Measurements from ENCODE around the gene GRM5. TPM values are rescaled to one million over a fixed set of nuclear protein-coding genes. Genes with fewer than 3 reads are reported as not detected.
"Not testable (repeated sequence)": the region's sequence is repeated elsewhere in the genome, so short reads cannot be mapped to it uniquely, and the experiment has no call there.

The GRM5 gene
- total RNA-seq, 1 experiment from 2014 or later: not detected

- DNase-seq (ENCODE audit: low read depth): no peak
These were observed 557.9 kb downstream of the GRM5 start for GRCh38 chr11:88507771-88508417.

DNA sequence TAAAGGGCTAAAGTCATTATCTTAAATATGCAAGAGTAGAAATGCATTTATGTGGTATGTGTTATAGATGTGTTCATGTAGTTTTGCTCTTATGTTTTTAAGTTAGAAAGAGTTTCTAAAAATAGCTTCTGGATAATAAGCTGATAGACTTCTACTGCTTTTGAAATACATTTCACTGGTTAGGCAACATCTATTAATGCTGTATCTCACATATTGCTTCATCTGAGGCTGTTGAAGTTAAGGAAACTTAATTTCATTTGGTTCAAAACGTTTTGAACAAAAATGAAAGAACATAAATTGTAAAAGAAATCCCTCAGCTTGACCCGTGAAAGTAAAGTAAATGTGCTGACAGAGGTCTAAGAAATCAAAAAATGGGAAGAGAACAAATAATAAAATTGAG is 564.2 kb downstream of the GRM5 start:
- no peak for DNase-seq (ENCODE audit: low read depth)

GRCh38 chr11:88495836-88496235 is 569.9 kb downstream of the GRM5 start:
- DNase-seq (ENCODE audit: low read depth): no peak

DNA sequence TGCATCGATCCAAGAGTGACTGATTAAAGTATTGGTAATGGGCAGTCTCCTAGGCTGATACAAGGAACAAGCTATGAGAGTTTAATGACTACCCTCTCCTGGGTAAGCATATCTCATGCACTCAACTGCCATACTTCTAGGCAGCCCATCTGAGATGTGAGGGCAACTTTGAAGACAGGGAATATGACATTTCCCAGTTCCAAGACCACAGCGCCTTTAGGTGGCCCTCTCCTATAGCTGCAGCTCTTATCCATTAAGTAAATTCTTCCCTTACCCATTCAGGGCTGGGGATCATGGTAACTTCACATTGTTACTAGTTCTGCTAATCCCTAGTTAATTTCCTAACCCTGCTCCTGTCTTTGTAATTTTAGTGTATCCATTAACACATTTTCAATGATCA is 570.9 kb downstream of the GRM5 start:
- no peak for DNase-seq (ENCODE audit: low read depth)

DNA sequence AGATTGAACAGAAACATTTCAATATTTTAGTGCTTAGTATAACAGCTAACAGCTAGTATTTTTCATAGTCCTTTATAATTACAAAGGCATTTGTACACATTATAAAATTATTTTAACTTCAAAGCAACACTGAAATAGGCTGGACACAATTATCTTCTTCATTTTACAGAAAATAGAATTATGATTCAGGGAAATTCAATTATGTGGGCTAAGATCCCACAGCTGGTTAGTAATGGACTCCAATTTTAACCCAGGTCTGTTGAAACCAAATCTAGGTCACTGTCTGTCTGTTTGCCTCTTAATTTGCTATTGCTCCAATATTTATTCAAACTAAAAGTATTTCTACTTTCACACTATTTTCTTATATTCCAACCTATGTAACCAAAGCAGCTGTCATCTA is 574.1 kb downstream of the GRM5 start:
- no peak for DNase-seq (ENCODE audit: low read depth)

GRCh38 chr11:88489030-88489429 is 576.8 kb downstream of the GRM5 start:
- no peak for DNase-seq (ENCODE audit: low read depth)

GRCh38 chr11:88487646-88488045 is 578.1 kb downstream of the GRM5 start:
- DNase-seq (ENCODE audit: low read depth): no peak

GRCh38 chr11:88484873-88485621 is 580.7 kb downstream of the GRM5 start:
- peak; percentile 61 for DNase-seq (ENCODE audit: low read depth)

DNA sequence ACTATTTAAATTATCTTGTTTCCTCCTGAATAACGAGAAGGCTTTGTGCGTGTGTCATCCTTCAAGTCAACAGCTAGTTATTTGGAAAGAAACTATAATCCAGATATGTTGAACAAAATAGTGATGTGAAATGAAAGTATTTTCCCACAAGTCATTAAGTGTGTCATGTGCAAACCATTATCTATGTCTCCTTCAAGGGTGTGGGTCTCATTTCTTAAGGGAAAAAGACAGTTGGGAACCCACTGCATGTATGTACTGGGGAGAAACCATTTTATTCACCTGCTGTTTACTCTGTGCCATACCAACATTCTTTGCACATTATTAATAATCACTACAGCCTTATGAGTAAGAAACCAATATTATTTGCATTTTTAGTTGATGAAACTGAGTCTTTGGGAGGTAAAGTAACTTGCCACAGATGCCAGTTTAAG is 582.9 kb downstream of the GRM5 start:
- DNase-seq (ENCODE audit: low read depth): no peak

- DNase-seq (ENCODE audit: low read depth): peak; percentile 76
These were observed 585.6 kb downstream of the GRM5 start for GRCh38 chr11:88480223-88480622.

DNA sequence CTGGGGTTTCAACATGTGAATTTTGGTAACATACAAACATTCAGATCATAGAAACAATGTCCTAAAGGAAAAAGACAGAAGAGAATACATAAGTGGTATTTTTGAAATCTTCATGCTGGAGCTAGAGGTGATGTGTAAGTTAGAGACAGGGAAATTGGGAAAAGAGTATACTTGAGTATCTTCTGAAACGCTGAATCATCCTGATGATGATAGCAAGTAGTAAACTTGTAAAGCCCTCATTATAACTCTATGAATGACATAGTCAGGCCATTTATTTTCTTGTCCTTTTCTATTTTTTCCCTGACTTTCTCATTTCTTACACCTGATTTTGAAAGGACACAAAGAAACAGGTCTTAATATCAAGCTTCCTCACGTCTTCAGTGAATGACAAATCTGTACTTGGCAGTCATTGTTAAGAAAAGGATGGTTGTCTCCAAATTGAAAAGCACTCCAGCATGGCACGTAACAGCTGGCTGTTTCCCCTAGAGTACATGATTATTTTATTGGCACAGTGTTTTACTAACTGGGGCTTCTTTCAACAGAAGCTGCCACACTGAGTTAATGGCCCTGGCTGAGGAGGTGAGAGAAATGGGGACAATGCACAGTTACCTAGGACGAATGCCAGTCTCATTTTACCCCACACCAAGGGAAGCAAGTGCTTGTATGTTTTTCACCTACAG is 587.5 kb downstream of the GRM5 start:
- no peak for DNase-seq (ENCODE audit: low read depth)

- no peak for DNase-seq (ENCODE audit: low read depth)
These were observed 589.8 kb downstream of the GRM5 start for GRCh38 chr11:88475991-88476418.

- DNase-seq (ENCODE audit: low read depth): no peak
These were observed 591.1 kb downstream of the GRM5 start for GRCh38 chr11:88474655-88475054.

DNA sequence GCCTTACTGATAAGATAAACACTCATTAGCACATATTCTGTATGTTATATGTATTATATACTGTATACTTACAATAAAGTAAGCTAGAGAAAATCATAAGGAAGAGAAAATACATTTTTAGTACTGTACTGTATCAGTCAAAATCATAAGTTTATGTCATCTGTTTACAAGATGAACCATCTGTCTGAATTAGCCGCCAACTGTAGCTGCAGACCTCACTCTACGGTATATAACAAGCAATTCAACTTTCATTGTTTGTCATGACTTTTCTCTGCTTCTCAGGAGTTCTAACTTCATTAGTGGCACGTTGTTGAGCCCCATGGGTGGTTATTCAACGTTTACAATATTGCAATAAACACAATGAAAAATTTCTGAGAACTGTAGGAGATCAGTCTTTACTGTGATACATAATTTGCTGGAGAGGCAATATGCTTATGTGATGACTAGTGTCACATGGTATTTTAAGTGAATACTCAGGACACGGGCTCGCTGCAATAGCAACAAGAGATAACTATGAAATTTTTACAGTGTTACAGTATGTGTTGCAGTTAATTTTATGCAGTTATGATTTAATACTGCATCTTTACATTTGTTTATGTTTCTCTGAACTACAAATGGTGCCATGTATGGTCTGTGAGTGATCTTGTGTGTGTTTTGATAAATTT is 596.1 kb downstream of the GRM5 start:
- no peak for DNase-seq (ENCODE audit: low read depth)

- DNase-seq (ENCODE audit: low read depth): no peak
These were observed 601.3 kb downstream of the GRM5 start for GRCh38 chr11:88464528-88464927.

DNA sequence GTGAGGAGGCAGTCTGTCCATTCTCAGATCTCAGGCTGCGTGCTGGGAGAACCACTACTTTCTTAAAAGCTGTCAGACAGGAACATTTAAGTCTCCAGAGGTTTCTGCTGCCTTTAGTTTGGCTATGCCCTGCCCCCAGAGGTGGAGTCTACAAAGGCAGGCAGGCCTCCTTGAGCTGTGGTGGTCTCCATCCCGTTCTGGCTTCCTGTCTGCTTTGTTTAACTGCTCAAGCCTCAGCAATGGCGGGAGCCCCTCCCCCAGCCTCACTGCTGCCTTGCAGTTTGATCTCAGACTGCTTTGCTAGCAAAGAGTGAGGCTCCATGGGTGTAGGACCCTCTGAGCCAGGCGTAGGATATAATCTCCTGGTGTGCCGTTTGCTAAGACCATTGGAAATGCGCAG is 602.5 kb downstream of the GRM5 start:
- not testable (repeated sequence) for DNase-seq (ENCODE audit: low read depth)

DNA sequence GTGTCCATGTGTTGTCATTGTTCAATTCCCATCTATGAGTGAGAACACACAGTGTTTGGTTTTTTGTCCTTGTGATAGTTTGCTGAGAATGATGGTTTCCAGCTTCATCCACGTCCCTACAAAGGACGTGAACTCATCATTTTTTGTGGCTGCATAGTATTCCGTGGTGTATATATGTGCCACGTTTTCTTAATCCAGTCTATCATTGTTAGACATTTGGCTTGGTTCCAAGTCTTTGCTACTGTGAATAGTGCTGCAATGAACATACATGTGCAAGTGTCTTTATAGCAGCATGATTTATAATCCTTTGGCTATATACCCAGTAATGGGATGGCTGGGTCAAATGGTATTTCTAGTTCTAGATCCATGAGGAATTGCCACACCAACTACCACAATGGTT is 607.7 kb downstream of the GRM5 start:
- DNase-seq (ENCODE audit: low read depth): not testable (repeated sequence)

- no peak for DNase-seq (ENCODE audit: low read depth)
These were observed 609.8 kb downstream of the GRM5 start for GRCh38 chr11:88455974-88456373.

DNA sequence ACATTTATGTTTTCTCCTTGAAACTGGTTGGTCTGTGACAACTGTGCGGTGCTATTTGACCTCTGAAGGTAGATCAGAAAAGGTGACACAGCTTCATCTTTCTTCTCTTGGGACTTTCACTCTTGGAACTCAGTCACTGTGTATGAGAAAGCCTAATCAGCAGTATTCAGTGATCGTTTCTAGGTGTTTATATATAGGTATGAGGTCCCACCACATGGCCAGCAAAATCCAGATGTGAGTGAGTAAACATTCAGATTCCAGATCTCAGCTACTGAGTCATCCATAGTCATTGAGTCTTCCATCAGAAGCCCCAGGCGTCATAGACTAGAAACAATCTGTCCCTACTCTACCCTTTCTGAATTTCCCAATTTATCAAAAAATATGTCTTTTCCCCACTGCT is 610.9 kb downstream of the GRM5 start:
- DNase-seq (ENCODE audit: low read depth): peak; percentile 28

Measured in RPMI7951 (cell line).